DMS53 treated with DMSO at 0.1 percent for 48 hours (cell line): ENCODE results near the gene WDR47.
A peak's percentile ranks its signal among the peaks of the same experiment; 100 is the strongest.

ENCODE experiments used
- DNase-seq: peaks from one replicate; lab custom pipeline; 2025; ENCODE audit not compliant: unreplicated experiment; lab: John Stamatoyannopoulos, UW

Gene WDR47

GRCh38 chr1:109041621-109042468 lies at the start of gene WDR47:
TSS of gene WDR47 (minus strand) at chr1:109042102. CDS start at chr1:109023512, 18,590 bp downstream.
- DNase-seq: peak; percentile 91

- peak; percentile 56 for DNase-seq
Observed at GRCh38 chr1:109091078-109091838, 49.4 kb upstream of the WDR47 start.

GRCh38 chr1:109090196-109091077 lies 48.5 kb upstream of the WDR47 start, which contains the start of gene TMEM167B:
TSS of gene TMEM167B (plus strand) at chr1:109090764. CDS start at chr1:109090873, 109 bp downstream.
- peak; percentile 94 for DNase-seq

DNA sequence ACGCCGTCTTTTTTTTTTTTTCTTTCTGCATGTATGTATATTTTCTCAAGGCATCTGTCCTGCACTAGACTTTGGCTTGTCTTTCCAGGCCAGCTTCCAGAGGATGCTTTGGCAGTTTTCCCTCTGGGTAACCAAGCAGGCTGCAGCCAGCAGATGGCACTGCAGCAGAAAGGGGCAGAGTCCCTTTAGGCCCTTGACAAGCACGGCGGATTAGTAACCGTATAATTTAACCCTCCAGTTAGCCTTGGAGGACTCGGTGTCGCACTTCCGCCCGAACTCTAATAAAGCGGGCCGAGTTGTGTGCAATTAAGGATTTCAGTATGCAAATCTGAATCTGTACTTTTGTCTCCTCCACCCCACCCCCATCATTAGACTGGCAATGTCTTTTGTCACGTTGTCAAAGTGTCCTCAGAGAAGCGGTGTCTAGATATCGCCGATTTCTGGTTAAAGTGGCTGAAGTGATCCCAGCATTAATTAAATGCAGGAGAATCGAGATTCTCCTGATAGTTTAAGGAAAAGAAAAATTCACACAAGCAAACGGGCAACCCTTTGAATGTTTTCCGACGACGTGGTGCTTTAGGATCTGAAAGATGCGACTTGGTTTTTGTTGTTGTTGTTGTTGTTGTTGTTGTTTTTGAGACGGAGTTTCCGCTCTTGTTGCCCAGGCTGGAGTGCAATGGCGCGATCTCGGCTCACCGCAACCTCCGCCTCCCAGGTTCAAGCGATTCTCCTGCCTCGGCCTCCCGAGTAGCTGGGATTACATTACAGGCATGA lies 47.5 kb upstream of the WDR47 start:
- peak; percentile 91 for DNase-seq

- no peak for DNase-seq
Observed at GRCh38 chr1:109084563-109085517, 42.9 kb upstream of the WDR47 start.

DNA sequence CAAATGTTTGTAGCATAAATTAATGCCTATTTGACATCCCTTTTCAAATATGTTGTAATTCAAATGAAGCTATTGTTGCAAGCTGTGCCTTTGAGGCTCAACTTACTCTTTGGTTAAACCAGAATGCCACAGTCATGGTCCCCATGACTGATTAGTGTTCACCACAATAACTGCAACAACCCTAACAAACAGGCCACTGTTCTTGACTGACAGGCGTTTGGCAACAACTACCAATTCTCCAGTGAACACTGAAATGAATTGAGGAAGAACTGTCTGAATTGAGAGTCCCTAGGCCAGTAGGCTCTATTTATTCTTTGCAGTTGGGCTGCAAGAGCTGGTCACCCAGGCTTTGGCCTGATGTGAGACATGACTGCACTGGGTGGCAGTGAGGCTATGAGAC lies 42.0 kb upstream of the WDR47 start:
- DNase-seq: no peak

- DNase-seq: no peak
Observed at GRCh38 chr1:109083501-109083900, 41.6 kb upstream of the WDR47 start.

DNA sequence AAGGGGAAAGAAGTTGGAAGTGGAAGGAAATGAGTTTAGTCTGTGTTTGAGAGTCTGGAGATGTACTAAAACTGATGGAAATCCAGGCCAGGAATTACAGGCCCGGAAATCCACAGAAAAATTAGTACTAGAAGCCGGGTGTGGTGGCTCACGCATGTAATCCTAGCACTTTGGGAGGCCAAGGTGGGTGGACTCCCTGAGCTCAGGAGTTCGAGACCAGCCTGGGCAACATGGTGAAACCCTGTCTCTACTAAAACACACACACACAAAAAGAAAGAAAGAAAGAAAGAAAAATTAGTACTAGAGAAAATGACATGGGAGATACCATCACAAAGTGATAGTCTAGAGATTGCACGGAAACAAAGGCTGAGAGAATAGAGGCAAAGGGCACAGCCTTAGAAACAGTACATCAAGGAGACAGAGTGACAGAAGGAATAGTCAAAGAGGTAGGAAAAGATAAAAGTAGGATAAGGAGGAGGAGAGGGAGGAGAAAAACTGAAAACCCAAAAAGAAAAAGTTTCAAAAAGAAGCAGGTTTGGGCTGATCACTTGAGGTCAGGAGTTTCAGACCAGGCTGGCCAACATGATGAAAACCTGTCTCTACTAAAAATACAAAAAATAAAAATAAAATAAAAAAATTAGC lies 38.7 kb upstream of the WDR47 start:
- no peak for DNase-seq

DNA sequence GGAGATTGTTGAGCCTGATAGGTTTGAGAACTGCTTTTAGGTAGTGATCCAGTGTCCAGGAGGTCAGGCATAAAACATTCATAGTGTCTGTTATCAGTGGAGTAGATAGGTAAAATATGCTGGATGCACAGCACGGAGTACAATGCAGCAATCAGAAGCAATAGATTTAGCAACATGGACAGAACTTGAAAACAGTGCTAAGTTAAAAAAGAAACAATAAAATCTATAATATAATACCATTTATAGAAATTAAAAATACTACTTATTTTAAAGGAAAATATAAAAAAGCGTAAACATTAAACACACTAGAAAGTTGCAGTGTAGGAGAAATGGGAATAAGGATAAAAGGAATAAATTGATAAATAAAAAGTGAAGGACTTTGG lies 37.3 kb upstream of the WDR47 start:
- no peak for DNase-seq

DNA sequence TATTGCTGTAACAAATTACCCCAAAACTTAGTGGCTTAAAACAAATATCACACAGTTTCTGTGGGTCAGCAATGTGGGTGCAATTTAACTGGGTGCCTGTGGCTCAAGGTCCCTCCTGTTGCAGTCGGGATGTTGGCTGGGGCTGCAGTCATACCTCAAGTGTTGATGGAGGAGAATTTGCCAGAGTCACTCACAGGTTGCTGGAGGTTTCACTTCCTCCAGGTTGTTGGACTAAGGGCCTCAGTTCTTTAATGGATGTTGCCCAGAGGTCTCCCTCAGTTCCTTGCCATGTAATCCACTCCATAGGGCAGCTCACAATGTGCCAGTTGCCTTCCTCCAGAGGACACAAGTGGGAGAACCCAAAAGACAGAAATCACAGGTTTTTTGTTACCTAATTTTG lies 36.4 kb upstream of the WDR47 start:
- no peak for DNase-seq

DNA sequence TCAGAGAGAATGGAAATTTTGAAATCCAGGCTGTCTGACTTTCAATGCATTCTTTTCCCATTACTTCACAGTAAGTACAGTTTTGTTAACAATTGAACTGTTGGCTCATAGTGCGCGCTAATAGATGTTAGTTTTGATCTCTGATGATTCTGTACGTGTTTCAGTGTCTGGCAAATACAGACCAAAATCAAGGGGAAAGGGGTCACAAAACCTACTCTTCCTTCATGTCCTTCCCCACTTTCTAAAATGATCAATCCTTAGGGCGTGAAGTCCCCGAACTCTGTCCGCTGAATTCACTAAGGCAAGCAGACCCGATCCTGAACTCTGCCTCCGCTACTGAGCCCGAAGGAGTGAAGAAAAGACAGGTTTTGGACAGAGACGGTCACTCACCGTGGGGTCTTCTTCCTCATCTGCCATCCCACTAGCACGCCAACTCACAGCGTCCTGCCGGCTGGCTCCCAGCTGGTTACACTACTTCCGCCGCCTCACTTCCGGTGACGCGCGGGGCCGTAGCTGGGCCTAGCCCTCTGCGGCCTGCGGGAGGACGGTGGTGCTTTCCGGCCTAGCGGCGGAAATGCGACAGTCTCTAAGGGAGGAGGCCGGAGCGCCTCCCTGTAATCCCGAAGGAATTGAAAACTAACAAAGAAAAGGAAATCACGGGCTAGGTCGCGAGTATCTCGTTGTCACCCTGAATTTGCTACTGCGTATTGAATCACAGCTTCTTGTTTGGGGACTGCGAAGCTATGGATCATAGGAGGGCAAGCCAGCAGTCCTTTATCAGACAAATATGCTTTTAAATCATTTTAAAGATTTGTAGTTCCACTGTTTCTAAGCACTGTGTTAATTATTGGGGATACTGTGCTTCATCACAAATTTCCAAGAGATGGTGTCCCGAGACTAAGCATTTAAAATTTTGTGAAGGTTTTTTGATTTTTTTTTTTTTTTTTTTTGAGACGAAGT lies 33.9 kb upstream of the WDR47 start, which contains the start of gene TAF13:
Gene TAF13, minus strand, starts transcription at position 473 of the 960 bp plus-strand sequence. Its CDS starts 56 bp downstream, at position 417.
- peak; percentile 83 for DNase-seq

DNA sequence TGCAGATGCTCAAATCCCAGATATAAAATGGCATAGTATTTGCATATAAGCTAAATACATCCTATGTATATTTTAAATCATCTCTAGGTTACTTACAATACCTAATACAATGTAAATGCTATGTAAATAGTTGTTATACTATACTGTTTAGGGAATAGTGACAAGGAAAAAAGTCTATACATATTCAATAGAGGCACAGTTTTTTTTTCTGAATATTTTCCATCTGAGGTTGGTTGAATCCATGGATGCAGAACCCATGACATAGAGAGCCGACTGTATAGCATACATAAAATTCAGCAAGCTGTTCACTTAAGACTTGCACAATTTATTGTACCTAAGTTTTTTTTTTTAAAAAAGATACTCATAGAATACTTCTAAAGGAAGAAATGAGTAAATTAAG lies 27.4 kb upstream of the WDR47 start:
- no peak for DNase-seq

DNA sequence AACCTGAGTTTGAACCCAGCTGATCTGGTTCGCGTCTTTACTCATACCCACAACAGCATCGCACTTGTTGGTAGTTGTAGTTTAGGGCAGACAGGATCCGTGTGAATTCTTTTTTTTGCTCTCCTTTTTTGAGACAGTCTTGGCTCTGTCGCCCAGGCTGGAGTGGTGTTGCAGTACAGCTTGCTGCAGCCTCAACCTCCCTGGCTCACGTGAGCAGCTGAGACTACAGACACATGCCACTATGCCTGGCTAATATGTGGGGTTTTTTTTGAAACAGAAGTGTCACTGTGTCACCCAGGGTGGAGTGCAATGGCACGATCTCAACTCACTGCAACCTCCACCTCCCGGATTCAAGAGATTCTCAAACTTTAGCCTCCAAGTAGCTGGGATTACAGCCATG lies 26.0 kb upstream of the WDR47 start:
- no peak for DNase-seq

DNA sequence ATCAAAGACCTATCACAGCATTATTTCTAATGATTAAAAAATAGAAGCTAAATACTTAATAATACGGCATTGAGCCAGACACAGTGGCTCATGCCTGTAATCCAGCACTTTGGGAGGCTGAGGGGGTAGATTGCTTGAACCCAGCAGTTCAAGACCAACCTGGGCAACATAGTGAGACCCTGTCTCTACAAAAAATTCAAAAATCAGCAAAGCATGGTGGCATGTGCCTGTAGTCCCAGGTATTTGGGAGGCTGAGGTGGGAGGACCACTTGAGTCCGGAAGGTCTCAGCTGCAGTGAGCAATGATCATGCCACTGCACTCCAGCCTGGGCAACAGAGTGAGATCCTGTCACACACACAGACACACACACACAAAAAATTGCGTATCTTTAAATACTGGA lies 23.2 kb upstream of the WDR47 start:
- DNase-seq: no peak

DNA sequence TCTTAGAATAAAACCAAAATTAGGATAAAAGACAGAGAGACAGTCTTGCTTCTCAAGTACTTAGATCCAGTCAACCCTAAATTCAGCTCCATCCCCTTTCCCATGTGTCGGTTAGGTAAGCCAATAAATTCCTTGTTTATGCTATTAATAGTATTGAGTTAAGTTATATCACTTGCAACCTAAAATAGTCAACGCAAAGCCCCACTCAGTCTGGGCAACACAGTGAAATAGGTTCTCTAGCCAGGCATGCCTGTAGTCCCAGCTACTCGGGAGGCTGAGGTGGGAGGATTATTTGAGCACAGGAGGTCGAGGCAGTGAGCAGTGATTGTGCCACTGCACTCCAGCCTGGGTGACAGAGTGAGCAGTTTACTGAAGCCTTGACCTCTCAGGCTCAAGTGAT lies 19.3 kb upstream of the WDR47 start:
- no peak for DNase-seq

DNA sequence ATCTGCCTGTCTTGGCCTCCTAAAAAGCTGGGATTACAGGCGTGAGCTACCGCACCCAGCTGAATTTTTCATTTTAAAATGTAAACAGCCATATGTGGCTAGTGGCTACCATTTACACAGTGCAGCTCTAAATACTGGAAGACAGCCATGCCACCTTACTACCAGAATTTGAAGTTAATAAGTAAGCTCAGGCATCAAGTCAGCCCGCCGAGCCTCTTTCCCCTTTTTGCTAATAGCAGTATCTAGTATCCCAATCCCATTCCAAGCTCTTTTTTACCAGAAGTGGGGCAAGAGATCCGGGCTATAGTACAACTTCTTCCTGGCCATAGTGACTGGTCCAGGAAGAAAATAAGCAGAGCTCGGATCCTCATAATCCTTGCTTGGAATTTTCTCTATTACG lies 18.8 kb upstream of the WDR47 start:
- DNase-seq: no peak

- no peak for DNase-seq
Observed at GRCh38 chr1:109059026-109059425, 17.1 kb upstream of the WDR47 start.

- no peak for DNase-seq
Observed at GRCh38 chr1:109056064-109056463, 14.2 kb upstream of the WDR47 start.
